Measurements from ENCODE around the gene SPEM1.

- TF ChIP-seq, protein P1, sequence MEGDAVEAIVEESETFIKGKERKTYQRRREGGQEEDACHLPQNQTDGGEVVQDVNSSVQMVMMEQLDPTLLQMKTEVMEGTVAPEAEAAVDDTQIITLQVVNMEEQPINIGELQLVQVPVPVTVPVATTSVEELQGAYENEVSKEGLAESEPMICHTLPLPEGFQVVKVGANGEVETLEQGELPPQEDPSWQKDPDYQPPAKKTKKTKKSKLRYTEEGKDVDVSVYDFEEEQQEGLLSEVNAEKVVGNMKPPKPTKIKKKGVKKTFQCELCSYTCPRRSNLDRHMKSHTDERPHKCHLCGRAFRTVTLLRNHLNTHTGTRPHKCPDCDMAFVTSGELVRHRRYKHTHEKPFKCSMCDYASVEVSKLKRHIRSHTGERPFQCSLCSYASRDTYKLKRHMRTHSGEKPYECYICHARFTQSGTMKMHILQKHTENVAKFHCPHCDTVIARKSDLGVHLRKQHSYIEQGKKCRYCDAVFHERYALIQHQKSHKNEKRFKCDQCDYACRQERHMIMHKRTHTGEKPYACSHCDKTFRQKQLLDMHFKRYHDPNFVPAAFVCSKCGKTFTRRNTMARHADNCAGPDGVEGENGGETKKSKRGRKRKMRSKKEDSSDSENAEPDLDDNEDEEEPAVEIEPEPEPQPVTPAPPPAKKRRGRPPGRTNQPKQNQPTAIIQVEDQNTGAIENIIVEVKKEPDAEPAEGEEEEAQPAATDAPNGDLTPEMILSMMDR (IDR thresholded peaks at IDR 0.05): no peak
- no peak for TF ChIP-seq POLR2AphosphoS5 (IDR thresholded peaks at IDR 0.05)
Measured at GRCh38 chr17:7384489-7385081, 35.5 kb upstream of the SPEM1 start.
